Skeletal muscle satellite cell (primary cell): ENCODE results near the gene RBM33.

Experiments
- H3K27me3 ChIP-seq: 2 replicates; pipeline ENCODE4 v1.7.0; 2013; ENCODE audit warnings: low read length; ENCODE audit not compliant: control insufficient read depth, insufficient read depth
- H3K36me3 ChIP-seq: 2 replicates; pipeline ENCODE4 v1.7.0; 2013; ENCODE audit warnings: mild to moderate bottlenecking, control low read depth, low read length; ENCODE audit not compliant: insufficient read depth
- H3K4me1 ChIP-seq: 2 replicates; pipeline ENCODE4 v1.7.0; 2013; ENCODE audit warnings: low read length; ENCODE audit not compliant: control insufficient read depth, insufficient read depth
- H3K4me2 ChIP-seq: 2 replicates; pipeline ENCODE4 v1.7.0; 2013; ENCODE audit warnings: mild to moderate bottlenecking, low read length
- H3K4me3 ChIP-seq: 2 replicates; pipeline ENCODE4 v1.7.0; 2013; ENCODE audit warnings: low read length
- H3K9ac ChIP-seq: 2 replicates; pipeline ENCODE4 v1.7.0; 2013; ENCODE audit warnings: mild to moderate bottlenecking, low read depth, low read length, moderate library complexity
- H3K9me3 ChIP-seq: replicated peaks from 2 replicates; pipeline ENCODE4 v1.7.0; 2013; ENCODE audit warnings: mild to moderate bottlenecking, control low read depth, low read length

RBM33 gene

DNA sequence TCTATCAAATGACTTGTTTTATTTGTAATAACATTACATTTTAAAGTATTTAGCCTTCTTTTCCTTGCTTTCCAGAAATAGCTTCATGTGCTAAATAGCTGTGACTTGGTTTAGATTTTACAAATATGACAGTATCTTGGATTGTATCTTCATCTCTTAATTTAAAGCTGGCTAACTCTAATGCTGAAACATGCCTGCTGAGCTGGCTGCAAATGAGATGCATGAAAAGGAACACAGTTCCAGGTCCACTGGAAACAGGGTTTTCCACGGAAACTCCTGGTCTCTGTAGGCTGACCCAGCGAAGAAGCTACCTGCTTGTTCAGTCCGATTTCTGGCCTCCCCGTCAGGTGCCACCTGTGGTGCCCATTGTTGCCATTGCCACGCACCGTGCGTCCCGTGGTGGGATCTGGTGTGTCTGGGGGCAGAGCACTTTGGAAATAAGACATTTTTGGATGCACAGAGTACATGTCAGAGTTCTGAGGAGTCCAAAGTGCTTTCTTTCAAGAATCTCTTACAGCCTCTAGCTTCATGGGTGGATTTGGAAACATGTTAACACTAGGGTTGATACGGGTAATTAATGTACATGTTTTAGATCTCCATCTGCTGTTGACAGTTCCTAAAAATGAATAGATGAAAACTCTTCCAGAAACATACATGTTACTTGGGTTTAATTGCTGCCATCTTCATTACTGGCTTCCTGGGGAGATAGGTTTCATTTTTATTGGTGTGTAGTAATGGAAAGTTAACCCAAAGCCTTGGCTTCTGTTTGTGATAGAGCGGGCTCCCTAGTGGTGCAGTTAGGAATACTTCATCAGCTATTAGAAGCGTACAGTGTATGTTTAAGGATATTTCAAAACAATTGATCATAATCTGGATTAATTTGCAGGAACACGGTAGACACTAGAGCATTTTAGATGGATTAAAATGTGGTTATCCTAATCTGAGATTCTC is 122.8 kb downstream of the RBM33 start:
- Histone ChIP-seq H3K9ac (no peak overlapping the region), H3K4me2 (no peak overlapping the region), H3K27me3 (no peaks in the 10 kb centered on the region), H3K4me3 (no peak overlapping the region), H3K36me3 (peaks cover 41% of the 10 kb centered on the region), H3K9me3 (no peaks in the 10 kb centered on the region), H3K4me1 (peaks cover 13% of the 10 kb centered on the region)

DNA sequence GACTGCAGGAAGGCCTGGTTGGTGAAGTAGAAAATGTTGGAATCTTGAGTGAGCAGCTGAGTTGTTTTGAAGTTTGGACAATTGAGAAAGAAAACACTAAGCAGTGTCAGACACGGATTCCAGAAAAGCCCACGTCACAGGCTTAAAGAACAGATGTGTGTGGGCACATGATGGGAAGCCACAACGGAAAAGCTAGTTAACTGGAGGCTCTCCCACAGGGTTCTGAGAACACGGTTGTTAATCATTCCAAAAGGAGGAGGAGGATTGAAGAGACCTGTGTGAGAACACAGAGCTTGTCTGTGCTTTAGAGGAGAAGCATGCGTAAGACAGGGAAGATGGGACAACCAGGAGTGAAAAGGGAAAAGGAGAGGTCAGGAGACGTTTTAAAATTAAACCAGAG is 125.2 kb downstream of the RBM33 start:
- peaks cover 42% of the 10 kb centered on the region for H3K36me3 ChIP-seq
- no peak overlapping the region for H3K4me3 ChIP-seq
- H3K4me2 ChIP-seq: peak overlapping the region; percentile 57
- no peaks in the 10 kb centered on the region for H3K27me3 ChIP-seq
- peaks cover 13% of the 10 kb centered on the region for H3K4me1 ChIP-seq
- peak overlapping the region; percentile 68 for H3K9ac ChIP-seq
- no peaks in the 10 kb centered on the region for H3K9me3 ChIP-seq

DNA sequence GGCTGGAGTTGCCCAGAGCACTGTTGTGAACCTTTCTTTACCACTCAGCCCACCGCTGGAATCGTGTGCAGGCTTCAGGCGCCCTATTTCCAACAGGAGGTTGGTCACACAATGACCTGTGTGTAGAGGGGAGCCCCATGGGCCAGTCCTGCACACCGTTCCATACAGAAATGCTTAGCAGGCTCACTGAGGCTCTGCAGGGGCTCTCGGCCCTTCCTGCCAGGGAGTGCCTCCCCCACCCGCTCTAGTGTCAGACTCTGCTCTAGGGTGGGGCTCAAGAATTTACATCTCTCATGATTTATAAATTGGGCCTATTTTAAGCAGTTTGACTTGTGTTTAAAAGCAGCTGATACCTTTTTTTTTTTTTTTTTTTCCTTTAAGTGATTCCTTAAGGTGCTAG is 125.8 kb downstream of the RBM33 start:
- Histone ChIP-seq H3K36me3 (peaks cover 44% of the 10 kb centered on the region), H3K4me3 (no peak overlapping the region), H3K27me3 (no peaks in the 10 kb centered on the region), H3K4me1 (peaks cover 13% of the 10 kb centered on the region), H3K4me2 (peak overlapping the region; percentile 57), H3K9ac (peak overlapping the region; percentile 60), H3K9me3 (no peaks in the 10 kb centered on the region)

DNA sequence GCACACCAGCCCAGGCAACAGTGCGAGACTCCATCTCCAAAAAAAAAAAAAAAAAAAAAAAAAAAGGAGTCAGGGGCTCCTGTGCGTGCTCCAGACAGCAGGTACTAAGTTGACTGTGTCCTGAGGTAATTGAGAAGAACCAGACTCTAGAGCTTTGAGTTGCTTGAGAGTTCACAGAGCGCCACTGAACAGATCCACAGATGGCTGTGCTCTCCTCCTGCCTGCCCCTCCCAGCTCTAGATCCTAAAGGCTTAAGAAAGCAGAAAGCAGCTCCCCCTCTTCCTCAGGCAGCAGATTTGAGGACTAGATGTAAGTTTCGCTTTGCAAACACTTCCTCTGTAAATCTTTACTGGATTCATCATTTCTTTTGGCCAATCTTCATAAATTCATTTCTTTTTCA is 129.1 kb downstream of the RBM33 start:
- H3K4me2 ChIP-seq: no peak overlapping the region
- H3K9ac ChIP-seq: no peak overlapping the region
- peaks cover 53% of the 10 kb centered on the region for H3K36me3 ChIP-seq
- no peaks in the 10 kb centered on the region for H3K9me3 ChIP-seq
- H3K27me3 ChIP-seq: no peaks in the 10 kb centered on the region
- no peak overlapping the region for H3K4me3 ChIP-seq
- peaks cover 13% of the 10 kb centered on the region for H3K4me1 ChIP-seq

DNA sequence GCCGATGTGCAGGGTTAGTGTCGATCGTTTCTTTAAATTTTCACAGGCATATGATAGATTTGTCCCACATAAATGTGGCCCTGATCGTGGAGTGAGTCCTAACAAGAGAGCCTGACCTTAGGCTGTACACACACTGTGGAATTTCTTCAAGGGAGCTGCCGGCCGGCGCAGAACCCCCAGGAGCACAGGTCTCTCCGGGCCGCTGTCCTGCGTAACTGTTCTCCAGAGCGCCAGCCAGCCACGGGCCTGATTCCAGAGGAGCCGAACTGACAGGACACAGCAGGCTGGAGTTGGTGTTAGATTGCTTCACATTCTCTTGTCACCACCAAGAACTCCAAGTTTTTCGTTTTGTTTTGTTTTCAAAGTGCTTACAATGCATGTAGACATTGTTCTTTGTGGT is 130.5 kb downstream of the RBM33 start:
- peaks cover 52% of the 10 kb centered on the region for H3K36me3 ChIP-seq
- H3K9me3 ChIP-seq: no peaks in the 10 kb centered on the region
- no peaks in the 10 kb centered on the region for H3K27me3 ChIP-seq
- peaks cover 5% of the 10 kb centered on the region for H3K4me1 ChIP-seq
- H3K4me2 ChIP-seq: no peak overlapping the region
- no peak overlapping the region for H3K4me3 ChIP-seq
- H3K9ac ChIP-seq: no peak overlapping the region

DNA sequence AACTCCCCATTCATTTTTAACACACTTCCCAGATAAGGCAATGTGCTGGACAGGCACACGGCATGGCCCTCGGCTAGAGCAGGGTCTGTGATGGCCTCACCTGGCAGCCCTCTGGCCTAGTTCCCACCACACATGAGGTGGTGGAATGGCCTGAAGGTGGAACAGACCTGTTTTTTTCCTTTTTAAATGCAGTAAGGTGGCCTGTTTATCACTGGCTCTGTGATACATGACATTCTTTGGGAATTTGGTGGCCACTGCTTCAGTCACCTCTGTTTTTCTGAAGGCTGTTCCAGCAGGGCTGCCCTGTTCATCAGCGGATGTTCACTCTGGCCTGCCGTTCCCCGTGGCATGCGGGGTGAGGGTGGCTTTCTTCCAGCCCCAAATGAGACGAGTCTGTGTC is 131.2 kb downstream of the RBM33 start:
- Histone ChIP-seq H3K36me3 (peaks cover 55% of the 10 kb centered on the region), H3K9ac (no peak overlapping the region), H3K4me2 (no peak overlapping the region), H3K4me1 (no peaks in the 10 kb centered on the region), H3K27me3 (no peaks in the 10 kb centered on the region), H3K4me3 (no peak overlapping the region), H3K9me3 (no peaks in the 10 kb centered on the region)

DNA sequence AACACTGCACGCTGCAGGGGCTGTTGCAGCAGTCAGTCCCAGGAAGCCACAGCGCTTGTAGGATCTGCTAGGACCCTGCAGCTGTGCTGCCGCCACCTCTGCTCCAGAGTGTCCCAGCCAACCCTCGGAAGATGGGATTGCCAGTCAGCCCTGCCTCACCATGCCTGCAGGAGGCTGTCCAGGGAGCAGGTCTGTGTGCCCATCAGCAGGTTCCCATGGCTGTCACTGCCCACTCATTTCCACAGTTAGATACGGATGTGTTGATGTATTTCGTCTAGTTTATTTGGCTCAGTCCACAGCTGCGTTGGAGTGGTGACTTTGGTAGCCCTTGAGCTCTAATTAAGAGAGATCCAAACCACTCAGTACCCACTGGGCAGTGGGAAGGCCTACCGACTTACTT is 132.1 kb downstream of the RBM33 start:
- Histone ChIP-seq H3K9me3 (no peaks in the 10 kb centered on the region), H3K4me1 (no peaks in the 10 kb centered on the region), H3K4me3 (no peak overlapping the region), H3K4me2 (no peak overlapping the region), H3K36me3 (peaks cover 57% of the 10 kb centered on the region), H3K27me3 (no peaks in the 10 kb centered on the region), H3K9ac (no peak overlapping the region)

DNA sequence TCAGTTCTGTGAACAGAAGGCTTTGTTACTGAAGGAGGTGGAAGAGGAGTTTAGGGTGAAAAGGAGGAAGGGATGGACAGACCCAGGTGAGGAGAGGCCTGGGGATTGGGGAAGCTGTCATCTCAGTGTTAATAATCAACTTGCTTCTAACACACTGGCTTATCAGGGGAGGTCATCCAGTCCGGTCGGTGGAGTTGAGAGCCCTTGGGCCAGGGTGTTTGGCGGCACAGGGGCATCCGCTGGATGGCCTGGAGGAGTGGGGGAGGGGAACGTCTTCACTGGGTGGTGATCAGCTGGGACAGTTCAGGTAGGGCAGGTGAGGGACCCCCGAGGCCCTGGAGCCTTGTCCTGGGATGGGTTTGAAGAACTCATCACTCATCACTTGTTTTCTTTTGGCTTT is 133.9 kb downstream of the RBM33 start:
- peaks cover 64% of the 10 kb centered on the region for H3K36me3 ChIP-seq
- no peak overlapping the region for H3K4me3 ChIP-seq
- no peak overlapping the region for H3K4me2 ChIP-seq
- H3K4me1 ChIP-seq: no peaks in the 10 kb centered on the region
- H3K27me3 ChIP-seq: no peaks in the 10 kb centered on the region
- H3K9me3 ChIP-seq: no peaks in the 10 kb centered on the region
- H3K9ac ChIP-seq: no peak overlapping the region

DNA sequence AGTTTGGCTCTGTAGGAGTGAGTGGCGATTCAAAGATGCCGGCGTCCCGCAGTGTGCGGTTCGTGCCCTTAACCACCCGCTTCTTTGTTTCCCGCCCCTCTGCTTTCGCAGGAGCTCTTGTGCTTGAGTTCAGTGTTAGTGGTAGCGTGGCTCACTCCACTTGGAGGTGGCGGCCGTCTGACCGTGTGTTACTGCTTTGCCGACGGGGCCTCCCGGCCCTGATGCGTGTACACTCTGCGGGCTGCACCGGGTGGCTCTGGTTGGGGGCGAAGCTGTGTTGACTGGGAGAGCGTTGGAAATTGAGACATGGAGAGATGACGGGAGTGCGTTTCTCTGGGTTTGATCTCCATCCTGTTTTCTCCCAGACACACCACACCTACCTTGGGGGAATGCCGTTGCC is 136.4 kb downstream of the RBM33 start:
- Histone ChIP-seq H3K36me3 (peaks cover 45% of the 10 kb centered on the region), H3K4me3 (no peak overlapping the region), H3K4me2 (no peak overlapping the region), H3K27me3 (no peaks in the 10 kb centered on the region), H3K9ac (no peak overlapping the region), H3K4me1 (no peaks in the 10 kb centered on the region), H3K9me3 (no peaks in the 10 kb centered on the region)

DNA sequence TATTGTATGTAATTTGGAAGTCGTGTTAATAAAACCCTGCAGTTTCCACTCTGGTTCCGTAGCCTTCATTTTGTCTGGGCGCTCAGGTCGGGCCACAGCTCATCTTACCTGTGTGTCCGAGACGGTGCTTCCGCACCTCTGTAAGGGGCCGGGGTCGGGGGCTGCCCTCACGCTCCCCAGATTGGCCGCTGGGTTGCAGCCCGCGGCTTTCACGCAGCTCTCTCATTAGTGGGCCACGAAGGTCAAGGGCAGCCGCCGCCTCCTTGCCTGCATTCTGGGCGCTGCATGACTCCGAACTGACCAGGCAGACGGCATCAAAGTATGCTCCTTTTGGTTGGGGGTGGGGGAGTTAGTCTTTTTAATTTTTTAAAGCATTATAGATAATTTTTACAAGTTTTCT is 137.0 kb downstream of the RBM33 start:
- Histone ChIP-seq H3K9ac (no peak overlapping the region), H3K4me1 (no peaks in the 10 kb centered on the region), H3K4me2 (no peak overlapping the region), H3K9me3 (no peaks in the 10 kb centered on the region), H3K4me3 (no peak overlapping the region), H3K36me3 (peaks cover 40% of the 10 kb centered on the region), H3K27me3 (no peaks in the 10 kb centered on the region)

DNA sequence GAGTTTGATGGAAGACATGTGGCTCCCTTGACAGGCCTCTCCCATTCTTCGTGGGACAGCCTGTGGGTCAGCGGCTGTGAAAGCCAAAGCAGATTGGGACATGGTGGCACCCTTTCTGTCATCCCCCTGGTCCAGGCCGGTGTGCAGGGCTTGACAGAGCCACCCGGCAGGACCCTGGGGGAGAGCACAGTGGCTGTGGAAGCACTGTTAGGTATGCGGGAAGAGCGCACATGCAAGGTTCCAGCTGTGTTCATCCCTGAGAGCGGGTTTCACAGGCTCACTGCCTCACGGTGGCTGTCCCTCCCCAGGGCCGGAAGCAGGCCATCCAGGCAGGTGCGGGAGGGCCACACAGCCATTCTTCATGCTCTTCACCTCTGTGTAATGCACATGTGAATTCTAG is 138.0 kb downstream of the RBM33 start:
- Histone ChIP-seq H3K36me3 (peaks cover 31% of the 10 kb centered on the region), H3K27me3 (no peaks in the 10 kb centered on the region), H3K4me1 (no peaks in the 10 kb centered on the region), H3K4me3 (no peak overlapping the region), H3K9me3 (no peaks in the 10 kb centered on the region), H3K4me2 (no peak overlapping the region), H3K9ac (no peak overlapping the region)

DNA sequence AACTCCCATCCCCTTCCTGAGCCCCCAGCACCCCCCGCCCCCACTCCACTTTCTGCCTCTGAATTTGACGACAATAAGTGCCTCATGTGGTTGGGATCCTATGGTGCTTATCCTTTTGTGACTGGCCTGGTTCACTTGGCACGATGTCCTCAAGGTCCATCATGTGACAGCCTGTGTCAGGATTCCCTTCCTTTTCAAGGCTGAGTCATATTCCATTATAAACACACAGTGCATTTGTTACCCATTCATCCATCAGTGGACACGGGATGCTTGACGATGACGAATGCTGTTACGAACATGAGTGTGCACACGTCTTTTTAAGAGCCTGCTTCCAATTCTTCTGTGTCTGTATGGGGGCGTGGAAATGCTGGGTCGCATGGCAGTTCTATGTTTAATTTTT is 141.1 kb downstream of the RBM33 start:
- H3K4me3 ChIP-seq: no peak overlapping the region
- H3K9ac ChIP-seq: no peak overlapping the region
- no peaks in the 10 kb centered on the region for H3K9me3 ChIP-seq
- H3K27me3 ChIP-seq: no peaks in the 10 kb centered on the region
- H3K4me1 ChIP-seq: peaks cover 14% of the 10 kb centered on the region
- H3K36me3 ChIP-seq: peaks cover 20% of the 10 kb centered on the region
- H3K4me2 ChIP-seq: no peak overlapping the region
